Superior temporal gyrus (tissue), 1 donor: Measurements from ENCODE around the gene MICALL2.

Source experiments
- DNase-seq: peaks from one replicate; pipeline ENCODE4 v3.0.0-alpha.2; 2016; ENCODE audit errors: extremely low spot score

MICALL2 gene

GRCh38 chr7:1394371-1394770, 64.9 kb downstream of the MICALL2 start:
- DNase-seq, result no peak

GRCh38 chr7:1393421-1393820, 65.8 kb downstream of the MICALL2 start:
- DNase-seq, result no peak

DNA sequence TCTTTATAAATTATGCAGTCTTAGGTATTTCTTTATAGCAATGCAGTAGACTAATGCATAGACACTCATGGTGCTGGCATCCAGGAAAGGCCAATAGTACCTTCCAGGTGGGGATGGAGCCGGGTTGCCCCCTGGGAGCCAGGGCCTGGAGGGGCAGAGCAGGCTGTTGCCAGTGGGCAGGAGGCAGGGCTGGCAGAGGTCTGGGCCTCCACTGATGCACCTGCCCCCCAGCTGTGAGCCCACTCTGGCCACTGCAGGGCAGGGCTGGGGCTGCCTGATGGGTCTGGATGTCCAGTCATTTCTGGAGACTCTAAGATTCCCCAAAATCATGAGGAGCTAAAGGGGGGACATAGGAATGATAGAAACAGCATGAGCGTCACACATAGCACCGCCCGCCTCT, 66.7 kb downstream of the MICALL2 start:
- no peak for DNase-seq

DNA sequence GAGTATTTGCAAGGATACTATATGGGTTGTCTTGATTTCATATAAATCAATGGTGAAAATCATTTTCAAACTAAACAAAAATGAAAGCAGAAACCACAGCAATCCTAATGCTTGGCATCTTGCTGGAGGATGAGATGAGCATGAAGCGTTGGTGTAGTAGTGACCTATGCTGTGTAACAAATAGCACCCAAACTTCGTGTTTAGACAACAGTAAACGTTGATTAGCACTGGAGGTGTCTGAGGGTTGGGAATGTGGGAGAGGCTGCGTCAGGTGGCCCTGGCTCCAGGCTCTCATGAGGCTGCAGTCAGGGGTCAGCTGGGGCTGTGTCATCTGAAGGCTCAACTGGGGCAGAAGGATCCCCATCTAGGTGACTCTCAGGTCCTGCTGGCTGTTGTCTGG, 67.8 kb downstream of the MICALL2 start:
- no peak for DNase-seq

GRCh38 chr7:1388703-1389335, 70.5 kb downstream of the MICALL2 start:
- no peak for DNase-seq

DNA sequence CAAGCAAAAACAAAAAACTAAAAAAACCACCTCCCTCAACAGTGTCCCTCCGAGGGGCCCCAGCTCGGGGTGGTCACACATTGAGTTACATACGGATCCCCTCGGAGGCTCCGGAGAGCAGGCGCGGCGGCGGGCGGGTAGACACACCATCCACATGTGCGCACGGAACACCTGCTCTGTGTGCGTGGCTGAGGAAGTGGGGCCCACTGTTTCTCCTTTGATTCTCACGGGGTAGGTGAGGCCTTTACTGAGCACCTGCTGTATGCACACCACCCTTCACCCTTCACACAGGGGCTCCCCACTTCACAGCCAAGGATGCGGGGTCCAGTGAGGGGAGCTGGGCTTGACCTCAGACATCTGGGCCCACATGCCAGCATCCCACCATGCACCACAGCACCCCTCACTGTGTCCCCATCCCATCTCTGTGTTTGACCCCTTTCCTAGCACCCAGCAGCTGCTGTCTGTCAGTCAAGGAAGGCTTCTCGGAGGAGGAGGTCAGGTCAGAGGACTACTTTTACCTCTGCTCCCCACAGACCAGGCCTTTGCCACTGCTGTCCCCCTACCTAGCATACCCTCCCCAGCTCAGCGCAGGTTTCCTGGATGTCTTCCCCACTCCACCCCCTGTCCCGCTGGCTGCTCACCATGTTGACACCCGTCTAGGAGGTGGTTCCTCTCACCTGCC, 71.1 kb downstream of the MICALL2 start:
- no peak for DNase-seq

DNA sequence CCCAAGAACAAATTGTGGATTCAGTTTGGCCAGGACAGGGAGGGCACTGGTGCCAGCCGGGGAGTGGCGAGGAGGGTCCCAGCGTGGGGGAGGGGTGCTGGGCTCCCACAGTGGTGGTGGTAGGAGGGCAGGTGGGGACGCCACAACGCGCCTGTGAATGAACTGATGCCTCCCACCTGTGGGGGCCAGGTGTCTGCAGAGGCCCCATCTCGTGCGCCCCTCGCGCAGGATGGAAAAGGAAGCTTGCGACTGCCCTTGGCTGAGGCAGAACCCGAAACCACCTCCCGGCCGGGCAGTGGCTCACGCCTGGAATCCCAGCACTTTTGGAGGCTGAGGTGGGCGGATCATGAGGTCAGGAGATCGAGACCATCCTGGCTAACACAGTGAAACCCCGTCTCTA, 72.0 kb downstream of the MICALL2 start:
- DNase-seq, result no peak

GRCh38 chr7:1386623-1387220, 72.5 kb downstream of the MICALL2 start:
- DNase-seq, result no peak

DNA sequence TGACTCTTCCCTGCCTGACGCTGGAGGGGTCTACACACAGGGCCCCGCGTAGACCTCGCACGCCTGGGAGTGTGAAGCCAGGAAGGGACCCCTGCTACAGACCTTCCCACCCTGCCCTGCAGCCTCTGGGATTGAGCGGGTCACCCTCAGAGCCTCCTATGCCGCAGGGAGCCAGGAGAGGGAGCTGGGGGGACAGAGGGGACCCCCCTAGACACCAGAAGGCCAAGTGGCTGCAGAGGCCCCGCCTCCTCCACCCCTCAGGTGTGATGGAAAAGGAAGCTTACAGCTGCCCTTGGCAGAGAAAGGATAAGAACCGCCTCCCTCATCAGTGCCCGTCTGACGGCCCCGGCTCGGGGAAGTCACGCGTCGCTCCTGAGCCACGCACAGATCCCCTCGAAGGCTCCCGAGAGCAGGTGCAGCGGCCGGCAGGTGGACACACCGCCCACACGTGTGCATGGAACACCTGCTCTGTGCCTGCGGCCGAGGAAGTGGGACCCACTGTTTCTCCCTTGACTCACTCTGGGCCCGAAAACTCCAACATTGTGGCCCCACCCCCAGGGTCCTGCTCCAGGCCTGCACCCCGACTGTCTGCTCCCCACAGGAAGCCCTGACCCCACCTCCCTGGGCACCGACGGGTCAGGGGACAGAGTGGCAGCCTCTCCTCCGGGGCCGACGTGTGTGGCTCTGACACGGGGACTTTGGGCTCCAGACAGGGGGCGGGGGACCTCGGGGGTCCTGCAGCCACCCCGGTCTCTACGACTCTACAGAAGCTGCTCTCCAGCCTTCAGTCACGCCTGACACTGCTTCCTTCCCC, 73.3 kb downstream of the MICALL2 start:
- DNase-seq, result no peak

- no peak for DNase-seq
These were observed 74.0 kb downstream of the MICALL2 start for GRCh38 chr7:1385086-1385808.
